ENCODE measurements around the gene SLC9A9.

The SLC9A9 gene

DNA sequence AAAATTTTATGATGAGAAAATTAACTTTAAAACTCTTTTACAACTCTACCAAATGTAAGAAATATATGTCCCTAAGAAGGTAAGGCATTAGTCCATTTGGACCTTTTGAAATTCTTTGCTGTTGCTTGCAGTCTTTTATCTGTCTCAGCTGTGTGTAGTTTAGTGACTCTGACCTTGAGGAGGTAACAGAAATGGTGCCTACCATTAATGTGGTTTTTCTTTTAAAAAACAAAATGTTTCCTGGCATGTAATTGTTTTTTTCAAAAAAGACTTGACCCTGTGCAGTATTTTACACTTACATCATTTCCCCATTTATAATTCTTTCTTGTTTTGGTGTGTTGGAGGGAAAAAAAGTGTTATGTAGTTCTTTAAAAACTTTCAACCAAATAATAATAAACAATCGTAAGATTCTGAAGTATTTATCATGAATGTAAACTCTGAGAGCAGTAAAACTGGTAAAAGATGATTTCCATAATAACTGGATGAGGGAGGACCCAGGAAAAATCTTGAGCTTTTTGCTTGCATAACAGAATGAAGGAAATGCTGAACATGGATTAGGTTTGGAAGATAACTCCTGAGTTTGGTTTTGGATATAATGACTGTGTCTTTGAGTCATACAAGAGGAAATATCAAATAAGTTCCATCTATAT, 503.6 kb downstream of the SLC9A9 start:
- no peak for DNase-seq

- no peak for DNase-seq
These were observed 504.3 kb downstream of the SLC9A9 start for GRCh38 chr3:143343944-143344343.

DNA sequence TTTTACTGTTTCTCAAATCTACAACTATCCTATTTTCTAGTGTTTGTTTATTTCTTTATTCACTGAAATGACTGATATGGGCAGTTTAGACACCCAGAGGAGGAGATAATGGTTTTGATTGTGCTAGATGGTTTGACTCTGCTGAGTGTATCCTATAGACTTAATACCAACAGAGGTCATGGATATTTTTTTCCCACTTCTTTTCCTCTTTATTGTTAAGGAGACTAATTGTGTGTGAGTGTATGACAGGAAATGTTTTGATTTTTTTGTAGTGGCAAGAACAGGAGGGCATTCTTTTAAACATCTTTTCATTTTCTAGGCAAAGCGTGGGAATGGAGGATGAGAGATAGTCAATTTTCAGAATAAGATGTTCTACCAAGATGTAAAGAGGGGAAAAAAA, 505.2 kb downstream of the SLC9A9 start:
- DNase-seq, result no peak

GRCh38 chr3:143339451-143339850, 508.8 kb downstream of the SLC9A9 start:
- no peak for DNase-seq

DNA sequence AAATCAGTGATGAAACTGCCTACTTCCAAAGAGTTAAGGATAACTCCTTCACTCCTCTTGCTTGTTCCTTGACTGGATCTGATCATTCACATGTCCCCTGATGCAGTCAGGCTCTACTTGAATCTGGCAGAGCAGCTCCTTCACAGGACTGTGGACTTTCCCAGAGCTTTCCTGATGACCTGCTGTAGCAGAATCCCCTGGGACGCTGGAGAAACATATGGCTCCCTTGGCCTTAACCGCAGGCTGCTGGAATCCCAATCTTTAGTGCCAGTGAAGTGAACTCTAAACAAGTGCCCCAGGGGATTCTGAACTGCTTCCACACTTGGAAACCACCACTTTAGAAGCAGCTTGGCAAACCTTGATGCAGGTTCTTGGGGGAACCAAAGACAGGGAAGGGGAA, 510.9 kb downstream of the SLC9A9 start:
- DNase-seq, result no peak

DNA sequence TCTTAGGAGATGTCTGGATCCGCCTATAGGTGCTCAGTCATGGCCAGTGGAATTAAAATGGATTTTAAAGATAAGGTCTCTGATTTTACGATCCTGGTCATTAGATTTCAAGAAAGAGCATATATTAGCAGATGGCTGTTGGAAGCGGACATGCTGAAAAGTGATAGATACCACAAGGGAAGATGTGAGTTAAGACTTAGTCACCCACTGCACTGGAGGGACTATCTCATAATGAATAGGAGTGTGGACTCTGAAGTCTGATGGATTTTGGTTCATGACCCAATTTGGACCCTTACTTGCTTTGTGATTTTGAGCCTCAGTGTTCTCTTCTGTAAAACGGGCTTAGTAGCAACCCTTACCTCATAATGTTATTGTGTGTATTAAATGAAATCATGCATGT, 514.0 kb downstream of the SLC9A9 start:
- no peak for DNase-seq

- no peak for DNase-seq
These were observed 514.9 kb downstream of the SLC9A9 start for GRCh38 chr3:143333367-143333766.

- DNase-seq, result no peak
These were observed 516.2 kb downstream of the SLC9A9 start for GRCh38 chr3:143332026-143332425.

DNA sequence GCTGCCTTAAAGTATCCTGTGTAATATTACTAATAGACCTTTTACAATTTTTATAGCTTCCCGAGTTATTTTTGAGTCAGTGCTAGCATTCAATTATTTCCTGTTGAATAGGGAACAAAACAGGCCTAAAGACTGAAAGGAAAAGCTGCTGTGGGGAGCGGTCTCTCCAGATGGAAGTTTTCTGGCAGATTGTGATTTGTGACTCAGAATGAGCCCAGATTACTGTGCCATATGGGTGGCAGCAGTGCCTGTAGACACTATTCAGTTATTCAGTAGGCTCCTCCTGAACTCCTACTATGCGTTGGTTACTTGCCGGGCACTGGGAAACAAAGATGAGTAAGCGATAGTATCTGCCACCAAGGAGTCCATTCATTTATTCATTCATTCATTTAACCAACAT, 516.9 kb downstream of the SLC9A9 start:
- DNase-seq, result no peak

GRCh38 chr3:143330296-143330868, 517.9 kb downstream of the SLC9A9 start:
- DNase-seq, result no peak

DNA sequence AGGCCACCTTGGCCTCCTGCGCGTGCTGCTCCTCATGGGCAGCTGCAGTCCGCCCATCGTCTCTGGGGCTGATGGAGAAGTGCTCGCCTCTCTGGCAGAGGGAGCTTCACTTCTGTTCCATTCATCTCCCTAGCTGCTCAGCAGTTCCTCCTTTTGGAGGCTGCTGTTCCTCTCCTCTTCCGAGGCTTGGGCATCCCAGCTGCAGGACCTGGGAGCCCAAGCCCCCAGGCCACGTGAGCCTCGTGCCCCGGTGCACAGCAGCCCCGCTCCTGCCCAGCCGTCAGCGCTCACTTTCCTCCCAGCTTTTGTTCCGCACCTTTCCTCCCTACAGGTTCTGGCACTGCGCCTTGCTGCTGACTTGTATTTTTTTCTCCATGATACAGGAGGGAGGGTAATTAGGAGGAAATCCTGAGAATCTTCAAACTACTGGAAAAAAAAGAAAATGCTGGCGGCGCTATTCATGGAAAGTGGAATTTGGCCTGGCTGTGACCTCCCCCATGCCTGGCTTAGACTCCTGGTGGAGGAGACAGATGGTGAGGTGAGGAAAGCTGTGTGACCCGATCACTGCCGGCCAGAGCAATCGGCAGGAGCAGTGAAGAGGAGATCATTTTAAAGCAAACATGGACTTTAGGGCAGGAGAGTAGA, 518.6 kb downstream of the SLC9A9 start:
- DNase-seq, result no peak

- no peak for DNase-seq
These were observed 519.8 kb downstream of the SLC9A9 start for GRCh38 chr3:143328451-143328850.

GRCh38 chr3:143326983-143327778, 521.1 kb downstream of the SLC9A9 start:
- no peak for DNase-seq

DNA sequence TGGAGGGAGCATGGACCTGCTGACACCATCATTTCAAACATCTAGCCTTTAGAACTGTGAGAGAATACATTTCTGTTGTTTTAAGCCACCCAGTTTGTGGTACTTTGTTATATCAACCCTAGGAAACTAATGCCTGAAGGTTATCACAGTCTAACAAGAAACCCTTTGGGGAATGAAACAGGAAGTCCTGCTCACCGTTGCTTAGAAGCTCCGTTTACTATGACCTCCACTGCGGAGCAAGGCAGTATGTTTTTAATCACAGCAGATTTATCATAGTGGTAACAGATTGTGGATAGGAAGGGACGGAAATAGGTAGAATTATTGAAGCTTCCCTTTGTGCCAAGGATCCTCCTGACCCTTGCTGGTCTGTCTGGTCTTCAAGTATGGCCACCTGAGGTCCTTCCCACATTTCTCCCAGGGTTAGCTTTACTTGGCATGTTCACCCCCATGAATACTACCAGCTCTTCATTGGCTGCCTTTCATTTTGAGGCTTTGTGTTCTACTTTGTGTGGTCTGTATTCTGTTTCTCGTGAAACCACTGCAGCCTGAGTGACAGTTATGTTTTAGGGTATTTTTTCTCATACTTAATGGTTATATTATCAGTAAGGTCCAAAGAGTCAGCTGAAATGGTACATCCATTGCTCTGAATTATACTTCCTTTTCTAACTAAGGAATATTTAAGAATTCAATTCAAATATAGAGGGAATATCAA, 527.1 kb downstream of the SLC9A9 start:
- no peak for DNase-seq

GRCh38 chr3:143315766-143316165, 532.5 kb downstream of the SLC9A9 start:
- DNase-seq, result no peak

DNA sequence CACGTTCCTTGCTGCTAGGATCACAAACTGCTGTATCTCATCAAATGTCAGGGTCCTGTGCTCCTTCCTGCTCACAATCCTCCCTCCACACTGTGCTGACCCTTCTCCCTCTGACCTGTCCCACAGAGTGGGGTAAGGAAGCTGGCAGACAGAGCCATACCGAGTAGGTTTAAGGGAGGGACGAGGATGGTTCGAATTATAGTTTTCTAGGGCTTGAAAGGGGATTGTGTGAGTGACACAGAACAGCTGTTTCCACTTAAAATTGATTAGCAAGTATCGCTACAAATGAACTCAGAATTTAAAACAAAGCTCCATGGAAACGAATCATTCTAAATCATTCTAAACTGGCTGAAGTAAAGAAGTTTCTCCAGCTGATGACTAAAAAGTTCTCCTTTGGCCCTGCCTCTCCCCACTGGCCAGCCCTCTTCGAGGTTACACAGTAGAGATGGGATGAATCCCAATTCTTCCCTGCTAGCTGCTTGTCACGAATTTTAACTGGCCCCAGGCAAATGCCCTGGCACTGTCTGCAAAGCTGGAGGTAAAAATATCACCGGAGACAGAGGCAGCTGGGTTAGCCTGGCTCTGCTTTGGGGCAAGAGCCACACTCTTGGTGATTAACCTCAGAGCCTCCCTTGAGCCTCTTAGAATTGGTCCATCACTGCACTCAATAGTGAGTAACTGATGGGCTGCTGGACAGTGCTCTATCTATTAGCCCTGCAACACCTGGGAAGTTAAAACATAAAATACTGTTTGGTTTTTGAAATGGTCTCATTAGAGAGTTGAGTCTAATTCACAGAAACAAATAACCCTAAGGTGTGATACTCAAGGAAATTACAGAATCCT, 533.8 kb downstream of the SLC9A9 start:
- DNase-seq, result no peak

- no peak for DNase-seq
These were observed 534.4 kb downstream of the SLC9A9 start for GRCh38 chr3:143313893-143314188.

DNA sequence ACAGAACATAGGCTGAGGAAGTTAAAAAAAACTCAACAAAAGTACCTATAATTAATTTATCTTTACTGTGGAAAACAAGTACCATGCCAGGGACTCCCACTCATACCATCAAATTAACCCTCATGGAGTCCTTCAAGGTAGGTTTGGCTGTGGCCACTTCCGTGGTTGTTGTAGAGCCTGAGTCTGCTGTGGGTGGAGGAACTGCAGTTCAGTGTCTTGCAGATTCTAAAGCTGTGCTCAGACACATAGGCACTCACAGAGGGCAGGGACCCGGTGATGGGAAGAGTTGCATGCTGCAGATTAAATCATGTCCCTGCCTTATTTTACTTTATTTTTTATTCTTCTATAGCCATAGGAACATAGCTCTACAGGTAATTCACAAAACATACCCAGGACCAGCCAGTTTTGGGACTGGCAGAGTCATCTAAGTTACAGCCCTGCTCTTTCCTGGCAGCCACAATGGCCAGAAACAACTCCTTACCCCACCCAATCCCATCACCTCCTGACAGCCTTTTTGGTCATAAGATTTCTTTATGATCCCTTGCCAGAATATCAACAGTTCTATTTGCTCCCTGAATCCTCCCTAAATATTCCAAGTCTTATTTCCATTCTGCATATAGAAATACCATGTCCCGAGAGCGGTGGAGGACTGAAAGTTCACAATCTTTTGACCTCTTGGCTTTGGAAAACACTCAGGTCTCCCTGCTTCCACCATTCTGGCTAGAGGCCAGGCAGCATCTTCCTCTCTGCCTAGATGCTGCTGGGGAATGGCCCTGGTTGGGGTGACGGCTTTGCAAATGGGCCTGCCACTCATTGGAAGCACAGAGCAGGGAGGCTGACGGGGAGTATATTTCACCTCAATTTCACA, 535.0 kb downstream of the SLC9A9 start:
- no peak for DNase-seq

GRCh38 chr3:143311096-143311495, 537.2 kb downstream of the SLC9A9 start:
- DNase-seq, result no peak

DNA sequence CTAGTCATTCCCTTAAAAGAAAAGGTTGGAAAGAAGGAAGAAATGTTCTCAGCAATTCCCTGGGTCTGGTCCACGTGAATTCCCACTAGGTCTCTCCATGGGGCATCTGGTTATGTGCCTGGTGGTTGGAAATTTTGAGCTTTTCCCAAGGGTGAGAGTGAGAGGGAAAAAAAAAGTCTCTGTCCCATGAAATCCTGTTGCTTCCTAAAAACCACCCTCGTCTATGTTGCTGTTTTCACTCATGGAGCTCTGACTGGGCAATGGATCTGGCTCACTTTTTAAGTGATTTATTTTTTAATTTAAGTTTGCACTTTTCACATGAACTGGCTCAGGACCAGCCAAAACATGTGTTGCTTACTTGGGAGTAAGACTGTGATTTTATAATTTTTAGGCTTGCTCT, 538.6 kb downstream of the SLC9A9 start:
- no peak for DNase-seq

DNA sequence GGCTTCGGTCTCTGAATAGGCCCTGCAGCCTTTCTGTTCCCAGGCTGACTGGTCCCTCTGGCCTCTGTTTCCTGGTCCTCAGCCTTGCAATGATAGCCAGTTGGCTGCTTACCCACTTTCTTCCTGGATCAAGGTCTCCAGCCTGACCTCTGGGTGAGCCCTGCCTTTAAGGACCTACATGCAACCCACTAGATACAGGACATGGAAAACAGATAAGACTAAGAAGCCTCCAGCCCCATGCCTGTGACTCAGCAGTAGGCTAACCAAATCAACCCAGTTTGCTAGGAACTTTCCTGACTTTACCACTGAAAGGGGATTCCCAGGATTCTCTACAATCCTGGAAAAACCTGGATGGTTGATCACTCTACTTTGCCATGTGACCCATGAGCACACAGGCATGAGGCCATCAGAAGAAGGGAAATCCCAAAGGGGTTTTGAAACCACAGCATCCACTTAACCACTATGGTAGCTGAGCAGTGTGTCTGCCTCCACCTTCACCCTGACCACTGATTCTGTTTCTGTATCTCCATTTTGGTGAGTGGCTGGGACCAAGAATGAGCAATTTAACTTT, 540.6 kb downstream of the SLC9A9 start:
- DNase-seq, result no peak

Measured in activated CD4-positive, alpha-beta T cell treated with anti-CD3 and anti-CD28 coated beads for 48 hours (primary cell).